Stimulated activated CD8-positive, alpha-beta memory T cell treated with anti-CD3 and anti-CD28 coated beads, Interleukin-12 subunit alpha, Interleukin-12 subunit beta, amount 100 ng/mL, for 1 hour (primary cell): ENCODE data around the gene RBM12.

Experiments
- DNase-seq: peaks from one replicate; pipeline ENCODE4 v3.0.0-alpha.2; 2020; ENCODE audit warnings: low read depth

RBM12 gene

DNA sequence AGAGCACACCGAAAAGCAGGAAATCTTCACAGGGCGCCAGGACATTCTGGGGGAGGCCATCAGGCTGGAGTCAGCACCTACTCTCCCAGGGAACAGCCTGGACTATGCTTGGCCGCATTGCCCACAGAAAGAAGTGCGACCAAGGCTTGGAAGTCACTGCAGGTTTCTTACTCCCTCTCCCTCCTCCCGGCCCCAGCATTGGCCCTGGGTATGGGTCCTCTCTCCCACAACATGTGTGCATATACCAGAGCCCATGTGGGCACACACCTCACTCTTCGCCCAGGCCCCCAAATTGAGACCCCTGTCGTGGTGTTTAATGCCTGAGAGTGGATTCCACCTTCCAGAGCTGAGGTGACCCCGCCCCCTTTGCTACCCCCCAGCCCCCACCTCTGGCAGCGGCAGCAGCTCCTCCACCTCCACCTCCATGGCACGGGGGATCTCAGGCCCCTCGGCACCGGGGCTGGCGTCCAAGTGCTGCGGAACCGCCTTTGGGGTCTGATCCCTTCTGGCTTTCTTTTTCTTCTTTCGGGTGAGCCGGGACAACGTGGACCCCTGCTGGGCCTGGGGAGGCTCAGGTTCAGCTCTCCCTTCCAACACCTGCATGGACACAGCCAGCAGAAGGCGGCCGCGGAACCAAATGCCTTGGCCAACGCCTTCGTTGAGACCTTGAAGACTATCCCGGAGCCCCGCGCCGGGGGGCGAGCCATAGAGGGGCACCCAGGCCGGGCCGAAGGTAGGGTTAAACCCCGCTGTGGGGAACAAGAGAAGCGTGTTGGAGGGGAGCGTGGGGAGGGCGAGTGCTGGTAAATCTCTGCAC is 64.3 kb downstream of the RBM12 start:
- no peak for DNase-seq

DNA sequence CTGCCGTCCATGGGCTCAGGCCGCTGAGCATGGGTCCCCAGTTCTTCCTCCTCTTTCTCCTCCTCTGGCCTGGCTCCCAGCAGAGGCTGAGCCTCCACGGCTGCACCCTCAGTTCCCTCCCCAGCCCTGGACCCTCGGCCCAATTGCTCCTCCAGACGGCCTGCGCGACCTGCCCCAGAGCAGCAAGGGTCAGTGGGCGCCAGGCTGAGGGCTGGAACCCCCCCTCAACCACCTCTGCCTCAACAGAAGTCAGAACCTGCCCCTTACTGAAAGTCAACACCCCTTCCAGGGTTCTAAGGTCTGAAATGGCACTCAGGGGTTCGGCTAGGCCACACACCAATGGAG is 65.0 kb downstream of the RBM12 start:
- no peak for DNase-seq
